K562 (cell line): ENCODE measurements around the gene CELA3B. TPM values are rescaled to one million over a fixed set of nuclear protein-coding genes. Genes with fewer than 3 reads are reported as not detected.
A peak's percentile ranks its signal among the peaks of the same experiment; 100 is the strongest.

ENCODE experiments used
- BHLHE40 ChIP-seq: IDR thresholded peaks from 2 replicates; pipeline ENCODE4 v1.6.1; 2011; ENCODE audit warnings: low read length, improper control_type of control experiment
- FOSL1 ChIP-seq: fragments of 200-800 bp; sonication (Bioruptor generic); conservative IDR thresholded peaks from 2 replicates; pipeline ENCODE4 v1.6.1; 2016; ENCODE audit warnings: missing genetic modification characterization, missing compliant biosample characterization
- FOXA3 ChIP-seq, 2 experiments: fragments of 450-650 bp in 1 of 2; sonication (generic) in 1 of 2; formaldehyde crosslinking; IDR thresholded peaks in 1 of 2; conservative IDR thresholded peaks in 1 of 2; 2 replicates each; pipeline versions ENCODE4 v1.4.0 to v1.8.0; 2020 to 2022; ENCODE audit warnings: mild to moderate bottlenecking in 2 of 2, missing genetic modification reagents in 1 of 2
- FOXJ2 ChIP-seq: fragments of 200-800 bp; sonication (Bioruptor generic); IDR thresholded peaks from 2 replicates; pipeline ENCODE4 v1.6.1; 2016; ENCODE audit warnings: missing genetic modification characterization, missing compliant biosample characterization
- FOXM1 ChIP-seq, 2 experiments: fragments of 450-650 bp in 1 of 2; sonication (generic) in 1 of 2; formaldehyde crosslinking in 1 of 2; IDR thresholded peaks; 2 replicates each; pipeline versions ENCODE4 v1.6.1 to v1.9.0; 2017 to 2022; ENCODE audit warnings: low read depth in 2 of 2, mild to moderate bottlenecking in 2 of 2, missing genetic modification reagents in 1 of 2, moderate library complexity in 1 of 2
- HEY1 ChIP-seq: fragments of 250-450 bp; sonication (Bioruptor Pico); IDR thresholded peaks from 2 replicates; pipeline ENCODE4 v1.5.0; 2020; ENCODE audit warnings: mild to moderate bottlenecking, moderate library complexity, borderline replicate concordance
- JUNB ChIP-seq: fragments of 450-650 bp; formaldehyde crosslinking; conservative IDR thresholded peaks from 2 replicates; pipeline ENCODE4 v1.4.0; 2020; ENCODE audit warnings: mild to moderate bottlenecking
- NCOA6 ChIP-seq: fragments of 450-650 bp; IDR thresholded peaks from 2 replicates; pipeline ENCODE4 v1.6.1; 2017; ENCODE audit warnings: mild to moderate bottlenecking
- NRF1 ChIP-seq, 2 experiments: fragments of 450-650 bp; IDR thresholded peaks in 1 of 2; conservative IDR thresholded peaks in 1 of 2; 2 replicates each; pipeline ENCODE4 v1.6.1; 2014; ENCODE audit warnings: mild to moderate bottlenecking in 2 of 2
- SMARCC2 ChIP-seq: fragments of 450-650 bp; IDR thresholded peaks from 2 replicates; pipeline ENCODE4 v1.6.1; 2017; ENCODE audit warnings: antibody characterized with exemption, moderate library complexity, mild to moderate bottlenecking, low read depth
- SPI1 ChIP-seq: IDR thresholded peaks from 2 replicates; pipeline ENCODE4 v1.6.1; 2011; ENCODE audit warnings: low read depth, low read length, control low read depth, borderline replicate concordance
- XRCC4 ChIP-seq: IDR thresholded peaks from one replicate; pipeline ENCODE4 v1.6.1; 2011; ENCODE audit not compliant: insufficient read depth, insufficient read length; ENCODE audit errors: extremely low read depth
- ZFP1 ChIP-seq: fragments of 450-650 bp; formaldehyde crosslinking; IDR thresholded peaks from 2 replicates; pipeline ENCODE4 v1.4.0; 2020; ENCODE audit warnings: mild to moderate bottlenecking, mixed read lengths
- ZNF12 ChIP-seq: sonication (generic); formaldehyde crosslinking; IDR thresholded peaks from 2 replicates; pipeline ENCODE4 v1.4.0; 2020; ENCODE audit warnings: mild to moderate bottlenecking, missing genetic modification reagents
- ZNF263 ChIP-seq: sonication (generic); formaldehyde crosslinking; IDR thresholded peaks from 2 replicates; pipeline ENCODE4 v1.8.0; 2022; ENCODE audit warnings: mild to moderate bottlenecking, missing genetic modification reagents, borderline replicate concordance
- ZNF707 ChIP-seq: fragments of 250-450 bp; sonication (Bioruptor Pico); conservative IDR thresholded peaks from 2 replicates; pipeline ENCODE4 v1.8.0; 2022; ENCODE audit warnings: inconsistent platforms, mild to moderate bottlenecking, moderate library complexity
- polyA plus RNA-seq, 8 experiments: library from polyadenylated mRNA; depleted of rRNA in 4 of 8; stranded (reverse) in 5 of 8; unstranded in 3 of 8; fragments of >200 nt; fragmentation: Nextera tagmentation in 2 of 8; fragmentation: Illumina TruSeq in 1 of 8; extraction: Ambion mirVana in 2 of 8; extraction: Trizol in 1 of 8; gene quantifications; 2 replicates each; pipeline versions ENCODE4 v1.2.1 to v1.2.3, GENCODE V29; 2011 to 2014; ENCODE audit warnings: inconsistent platforms in 1 of 8, missing spikeins in 1 of 8
- total RNA-seq, 7 experiments: library from RNA; depleted of rRNA in 6 of 7; stranded (reverse); fragments of >200 nt in 6 of 7; fragmentation: Illumina TruSeq in 2 of 7; extraction: Trizol in 2 of 7; gene quantifications; 2 replicates each; pipeline versions ENCODE4 v1.2.1 to v1.2.3, GENCODE V29; 2011 to 2021; ENCODE audit warnings: low replicate concordance in 1 of 7
- TF ChIP-seq, protein P1 (sequence below): sonication (generic); formaldehyde crosslinking; IDR thresholded peaks from 2 replicates; pipeline ENCODE4 v1.8.0; 2022; ENCODE audit warnings: missing genetic modification reagents, mild to moderate bottlenecking, borderline replicate concordance
- TF ChIP-seq, protein P2 (sequence below): IDR thresholded peaks from 2 replicates; pipeline ENCODE4 v1.6.1; 2016; ENCODE audit warnings: missing genetic modification characterization, missing compliant biosample characterization
- TF ChIP-seq, protein P3 (sequence below): fragments of 450-650 bp; IDR thresholded peaks from 2 replicates; pipeline ENCODE4 v1.7.0; 2016; ENCODE audit warnings: borderline replicate concordance
- TF ChIP-seq, protein P4 (sequence below): sonication (generic); formaldehyde crosslinking; IDR thresholded peaks from 2 replicates; pipeline ENCODE4 v1.8.1; 2023; ENCODE audit warnings: mild to moderate bottlenecking, missing genetic modification reagents

CELA3B gene
- total and polyA plus RNA-seq, 9 of the 15 experiments (the other 6 are each of a cell fraction or from before 2014, with no cell fraction given), result 3.1 TPM; not detected in 8

DNA sequence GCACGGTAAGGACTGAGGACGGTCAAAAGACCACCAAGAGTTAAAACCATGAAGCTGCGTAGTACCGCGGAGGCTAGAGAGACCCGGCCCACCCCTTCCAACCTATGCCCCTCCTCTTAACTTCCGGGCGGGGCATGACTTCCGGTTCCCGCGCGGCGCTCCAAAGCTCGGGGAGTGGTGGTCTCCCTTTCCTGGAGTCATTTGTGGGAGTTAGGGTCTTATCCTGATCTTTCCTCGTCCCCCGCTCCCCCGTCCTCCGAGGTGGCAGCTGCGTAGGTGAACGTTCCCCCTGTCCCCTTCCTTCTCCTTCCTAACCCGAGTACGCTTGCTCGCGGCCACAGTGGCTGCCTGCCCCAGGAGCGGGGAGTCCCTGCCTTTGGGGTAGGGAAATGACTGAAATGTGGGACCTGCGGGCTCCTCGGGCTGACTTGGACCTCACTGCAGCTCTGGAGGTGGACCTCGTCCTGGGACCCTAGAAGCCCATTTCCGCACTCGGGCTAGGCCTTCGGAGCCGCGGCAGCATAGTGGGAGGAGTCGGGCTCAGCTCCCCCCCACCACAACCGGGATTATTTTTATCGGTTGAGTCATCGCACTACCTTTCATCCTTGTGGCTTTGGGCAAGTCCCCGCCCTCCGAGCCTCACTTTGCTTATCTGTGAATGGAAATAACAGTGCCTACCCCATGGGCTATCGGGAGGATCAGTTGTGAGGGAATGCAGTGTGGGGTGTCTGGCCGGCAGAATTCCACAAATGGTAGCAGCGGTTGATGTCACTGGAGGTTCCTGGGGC, 48.7 kb downstream of the CELA3B start (continued):
- TF ChIP-seq JUNB (CRISPR knock-in tag) (no peak), NCOA6 (no peak), HEY1 (no peak), BHLHE40 (peak; percentile 55; the same call in 1 of the 2 replicates), ZNF263 (CRISPR knock-in tag) (peak; percentile 68; the same call in 1 of the 2 replicates), FOXM1 (IDR thresholded peaks at IDR 0.05; ENCODE audit: low read depth) (no peak; the same call in none of the 2 replicates), FOXM1 (CRISPR knock-in tag; IDR thresholded peaks at IDR 0.05; ENCODE audit: low read depth) (0 out of 2 replicates have a peak, but pooled peaks have one; percentile 60), ZNF707 (CRISPR knock-in tag) (no peak), FOXJ2 (tag) (peak; percentile 55; the same call in 1 of the 2 replicates), ZFP1 (CRISPR knock-in tag) (no peak), SMARCC2 (no peak; the same call in 1 of the 2 replicates), FOXA3 (CRISPR knock-in tag; conservative IDR thresholded peaks at IDR 0.05 in 1 of 2, IDR thresholded peaks at IDR 0.05 in 1 of 2) (peak in 1 of 2 experiments; percentile 70; a peak in 2 of 4 replicates), FOSL1 (tag) (peak; percentile 98), NRF1 (conservative IDR thresholded peaks at IDR 0.05 in 1 of 2, IDR thresholded peaks at IDR 0.05 in 1 of 2) (peak; percentile 45 to 66), ZNF12 (CRISPR knock-in tag) (peak; percentile 83), XRCC4 (no peak), SPI1 (peak; percentile 34; the same call in 1 of the 2 replicates)
- TF ChIP-seq, protein P1, sequence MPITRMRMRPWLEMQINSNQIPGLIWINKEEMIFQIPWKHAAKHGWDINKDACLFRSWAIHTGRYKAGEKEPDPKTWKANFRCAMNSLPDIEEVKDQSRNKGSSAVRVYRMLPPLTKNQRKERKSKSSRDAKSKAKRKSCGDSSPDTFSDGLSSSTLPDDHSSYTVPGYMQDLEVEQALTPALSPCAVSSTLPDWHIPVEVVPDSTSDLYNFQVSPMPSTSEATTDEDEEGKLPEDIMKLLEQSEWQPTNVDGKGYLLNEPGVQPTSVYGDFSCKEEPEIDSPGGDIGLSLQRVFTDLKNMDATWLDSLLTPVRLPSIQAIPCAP (CRISPR knock-in tag), result no peak
- TF ChIP-seq, protein P2, sequence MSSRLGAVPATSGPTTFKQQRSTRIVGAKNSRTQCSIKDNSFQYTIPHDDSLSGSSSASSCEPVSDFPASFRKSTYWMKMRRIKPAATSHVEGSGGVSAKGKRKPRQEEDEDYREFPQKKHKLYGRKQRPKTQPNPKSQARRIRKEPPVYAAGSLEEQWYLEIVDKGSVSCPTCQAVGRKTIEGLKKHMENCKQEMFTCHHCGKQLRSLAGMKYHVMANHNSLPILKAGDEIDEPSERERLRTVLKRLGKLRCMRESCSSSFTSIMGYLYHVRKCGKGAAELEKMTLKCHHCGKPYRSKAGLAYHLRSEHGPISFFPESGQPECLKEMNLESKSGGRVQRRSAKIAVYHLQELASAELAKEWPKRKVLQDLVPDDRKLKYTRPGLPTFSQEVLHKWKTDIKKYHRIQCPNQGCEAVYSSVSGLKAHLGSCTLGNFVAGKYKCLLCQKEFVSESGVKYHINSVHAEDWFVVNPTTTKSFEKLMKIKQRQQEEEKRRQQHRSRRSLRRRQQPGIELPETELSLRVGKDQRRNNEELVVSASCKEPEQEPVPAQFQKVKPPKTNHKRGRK (tag), result no peak
- TF ChIP-seq, protein P3, sequence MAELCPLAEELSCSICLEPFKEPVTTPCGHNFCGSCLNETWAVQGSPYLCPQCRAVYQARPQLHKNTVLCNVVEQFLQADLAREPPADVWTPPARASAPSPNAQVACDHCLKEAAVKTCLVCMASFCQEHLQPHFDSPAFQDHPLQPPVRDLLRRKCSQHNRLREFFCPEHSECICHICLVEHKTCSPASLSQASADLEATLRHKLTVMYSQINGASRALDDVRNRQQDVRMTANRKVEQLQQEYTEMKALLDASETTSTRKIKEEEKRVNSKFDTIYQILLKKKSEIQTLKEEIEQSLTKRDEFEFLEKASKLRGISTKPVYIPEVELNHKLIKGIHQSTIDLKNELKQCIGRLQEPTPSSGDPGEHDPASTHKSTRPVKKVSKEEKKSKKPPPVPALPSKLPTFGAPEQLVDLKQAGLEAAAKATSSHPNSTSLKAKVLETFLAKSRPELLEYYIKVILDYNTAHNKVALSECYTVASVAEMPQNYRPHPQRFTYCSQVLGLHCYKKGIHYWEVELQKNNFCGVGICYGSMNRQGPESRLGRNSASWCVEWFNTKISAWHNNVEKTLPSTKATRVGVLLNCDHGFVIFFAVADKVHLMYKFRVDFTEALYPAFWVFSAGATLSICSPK, result no peak; the same call in 1 of the 2 replicates
- TF ChIP-seq, protein P4, sequence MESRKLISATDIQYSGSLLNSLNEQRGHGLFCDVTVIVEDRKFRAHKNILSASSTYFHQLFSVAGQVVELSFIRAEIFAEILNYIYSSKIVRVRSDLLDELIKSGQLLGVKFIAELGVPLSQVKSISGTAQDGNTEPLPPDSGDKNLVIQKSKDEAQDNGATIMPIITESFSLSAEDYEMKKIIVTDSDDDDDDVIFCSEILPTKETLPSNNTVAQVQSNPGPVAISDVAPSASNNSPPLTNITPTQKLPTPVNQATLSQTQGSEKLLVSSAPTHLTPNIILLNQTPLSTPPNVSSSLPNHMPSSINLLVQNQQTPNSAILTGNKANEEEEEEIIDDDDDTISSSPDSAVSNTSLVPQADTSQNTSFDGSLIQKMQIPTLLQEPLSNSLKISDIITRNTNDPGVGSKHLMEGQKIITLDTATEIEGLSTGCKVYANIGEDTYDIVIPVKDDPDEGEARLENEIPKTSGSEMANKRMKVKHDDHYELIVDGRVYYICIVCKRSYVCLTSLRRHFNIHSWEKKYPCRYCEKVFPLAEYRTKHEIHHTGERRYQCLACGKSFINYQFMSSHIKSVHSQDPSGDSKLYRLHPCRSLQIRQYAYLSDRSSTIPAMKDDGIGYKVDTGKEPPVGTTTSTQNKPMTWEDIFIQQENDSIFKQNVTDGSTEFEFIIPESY (CRISPR knock-in tag), result peak; percentile 24; the same call in 1 of the 2 replicates
